ENCODE measurements around the gene MTARC2.

DNA sequence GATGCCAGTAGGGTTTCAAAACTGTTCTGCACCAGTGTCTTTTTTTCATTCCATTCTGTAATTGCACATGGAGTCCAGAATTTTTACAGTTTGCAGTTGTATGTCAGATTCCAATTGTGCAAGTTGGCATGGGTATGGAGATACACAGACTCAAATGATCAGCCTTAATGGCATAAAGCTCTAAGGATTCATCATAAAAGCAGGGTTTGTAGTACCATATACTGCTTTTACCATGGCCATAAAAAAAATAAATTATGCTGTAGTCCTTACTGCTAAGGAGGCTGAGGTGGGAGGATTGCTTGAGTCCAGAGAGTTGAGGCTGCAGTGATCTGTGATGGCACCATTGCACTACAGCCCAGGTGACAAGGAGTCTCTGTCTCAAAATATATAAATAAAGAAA, 48.9 kb downstream of the MTARC2 start:
- TF ChIP-seq POLR2AphosphoS5 (IDR thresholded peaks at IDR 0.05; ENCODE audit: low read depth, low read length), result no peak
- no peak for TF ChIP-seq TAF1 (IDR thresholded peaks at IDR 0.05; ENCODE audit: borderline replicate concordance, low read depth, low read length)
